H9 (cell line): ENCODE results near the gene SERF2. TPM values are rescaled to one million over a fixed set of nuclear protein-coding genes. Genes with fewer than 3 reads are reported as not detected.
A peak's percentile ranks its signal among the peaks of the same experiment; 100 is the strongest.

Source experiments
- DNase-seq: peaks from one replicate; pipeline ENCODE4 v3.0.0-alpha.2; 2017
- H2AFZ ChIP-seq: one replicate; pipeline ENCODE4 v1.6.1; 2013; ENCODE audit warnings: mild to moderate bottlenecking, low read length, control low read depth, moderate library complexity
- H2AK5ac ChIP-seq: 2 replicates; pipeline ENCODE4 v1.6.1; 2013; ENCODE audit warnings: low read length, control low read depth, mixed read lengths; ENCODE audit not compliant: insufficient read length
- H2BK120ac ChIP-seq: one replicate; pipeline ENCODE4 v1.6.1; 2013; ENCODE audit warnings: low read depth, mild to moderate bottlenecking, low read length, control low read depth, inconsistent platforms; ENCODE audit not compliant: poor library complexity, severe bottlenecking
- H2BK12ac ChIP-seq: 2 replicates; pipeline ENCODE4 v1.6.1; 2013; ENCODE audit warnings: low read length, control low read depth, mixed read lengths, low read depth; ENCODE audit not compliant: insufficient read length
- H2BK15ac ChIP-seq: 2 replicates; pipeline ENCODE4 v1.6.1; 2013; ENCODE audit warnings: low read depth, low read length, control low read depth
- H2BK20ac ChIP-seq: one replicate; pipeline ENCODE4 v1.6.1; 2013; ENCODE audit warnings: low read depth, mild to moderate bottlenecking, low read length, control low read depth, inconsistent platforms; ENCODE audit not compliant: poor library complexity, severe bottlenecking
- H2BK5ac ChIP-seq: 2 replicates; pipeline ENCODE4 v1.6.1; 2013; ENCODE audit warnings: low read length, control low read depth, mixed read lengths; ENCODE audit not compliant: insufficient read length
- H3K14ac ChIP-seq: 2 replicates; pipeline ENCODE4 v1.6.1; 2013; ENCODE audit warnings: low read length, control low read depth; ENCODE audit not compliant: insufficient read depth
- H3K18ac ChIP-seq: 2 replicates; pipeline ENCODE4 v1.6.1; 2013; ENCODE audit warnings: low read depth, mild to moderate bottlenecking, mixed read lengths, low read length, control low read depth; ENCODE audit not compliant: insufficient read length
- H3K23ac ChIP-seq: 2 replicates; pipeline ENCODE4 v1.6.1; 2013; ENCODE audit warnings: low read length, control low read depth, mixed read lengths, low read depth; ENCODE audit not compliant: insufficient read length
- H3K23me2 ChIP-seq: 2 replicates; pipeline ENCODE4 v1.6.1; 2013; ENCODE audit warnings: low read depth, mild to moderate bottlenecking, mixed read lengths, low read length, control low read depth; ENCODE audit not compliant: insufficient read length, poor library complexity, severe bottlenecking
- H3K27ac ChIP-seq: 2 replicates; pipeline ENCODE4 v1.5.1; 2013; ENCODE audit warnings: low read length, control low read depth, mixed read lengths, low read depth; ENCODE audit not compliant: insufficient read length
- H3K27me3 ChIP-seq: 2 replicates; pipeline ENCODE4 v1.6.1; 2013; ENCODE audit warnings: low read length, control low read depth, inconsistent platforms; ENCODE audit not compliant: insufficient read depth
- H3K4ac ChIP-seq: 2 replicates; pipeline ENCODE4 v1.6.1; 2013; ENCODE audit warnings: low read depth, mild to moderate bottlenecking, control low read depth, inconsistent platforms, low read length, moderate library complexity
- H3K4me1 ChIP-seq: 2 replicates; pipeline ENCODE4 v1.6.1; 2013; ENCODE audit warnings: low read length, control low read depth, inconsistent platforms; ENCODE audit not compliant: insufficient read depth
- H3K4me2 ChIP-seq: 2 replicates; pipeline ENCODE4 v1.6.1; 2013; ENCODE audit warnings: low read length, control low read depth, mixed read lengths; ENCODE audit not compliant: insufficient read length, insufficient read depth
- H3K56ac ChIP-seq: 2 replicates; pipeline ENCODE4 v1.6.1; 2013; ENCODE audit warnings: low read depth, mild to moderate bottlenecking, mixed read lengths, low read length, control low read depth; ENCODE audit not compliant: insufficient read length
- H3K79me1 ChIP-seq: 2 replicates; pipeline ENCODE4 v1.6.1; 2013; ENCODE audit warnings: low read depth, mild to moderate bottlenecking, moderate library complexity, low read length, control low read depth, inconsistent platforms; ENCODE audit not compliant: insufficient read depth, poor library complexity, severe bottlenecking
- H3K79me2 ChIP-seq: 2 replicates; pipeline ENCODE4 v1.6.1; 2013; ENCODE audit warnings: low read length, control low read depth, inconsistent platforms; ENCODE audit not compliant: insufficient read depth
- H3K9ac ChIP-seq: 2 replicates; pipeline ENCODE4 v1.6.1; 2013; ENCODE audit warnings: low read length, control low read depth, mixed read lengths; ENCODE audit not compliant: insufficient read length; ENCODE audit errors: extremely low read depth
- H3K9me3 ChIP-seq: one replicate; pipeline ENCODE4 v1.6.1; 2013; ENCODE audit warnings: low read depth, low read length, inconsistent platforms; ENCODE audit not compliant: control insufficient read depth
- H3T11ph ChIP-seq: one replicate; pipeline ENCODE4 v1.6.1; 2013; ENCODE audit warnings: mild to moderate bottlenecking, low read length, control low read depth, inconsistent platforms
- H4K20me1 ChIP-seq: one replicate; pipeline ENCODE4 v1.6.1; 2013; ENCODE audit not compliant: control insufficient read depth, insufficient read length, insufficient read depth
- H4K5ac ChIP-seq: 2 replicates; pipeline ENCODE4 v1.6.1; 2013; ENCODE audit warnings: low read depth, mild to moderate bottlenecking, mixed read lengths, low read length, control low read depth; ENCODE audit not compliant: insufficient read length
- H4K8ac ChIP-seq: replicated peaks from 2 replicates; pipeline ENCODE4 v1.6.1; 2013; ENCODE audit warnings: low read length, control low read depth, mixed read lengths, low read depth; ENCODE audit not compliant: insufficient read length
- H4K91ac ChIP-seq: 2 replicates; pipeline ENCODE4 v1.6.1; 2013; ENCODE audit warnings: low read depth, mild to moderate bottlenecking, moderate library complexity, mixed read lengths, low read length, control low read depth; ENCODE audit not compliant: insufficient read length
- H3K27ac Mint-ChIP-seq, 3 experiments: 2 replicates in 2 of 3; 3 replicates in 1 of 3; pipeline ENCODE4 v1.8.0; 2020 to 2021; ENCODE audit warnings: mixed read lengths in 3 of 3, mild to moderate bottlenecking in 1 of 3, moderate library complexity in 1 of 3
- H3K27me3 Mint-ChIP-seq: 2 replicates; pipeline ENCODE4 v1.8.0; 2021; ENCODE audit warnings: low read depth, mild to moderate bottlenecking, moderate library complexity, mixed read lengths
- H3K36me3 Mint-ChIP-seq, 3 experiments: 2 replicates in 2 of 3; 3 replicates in 1 of 3; pipeline ENCODE4 v1.8.0; 2020 to 2021; ENCODE audit warnings: low read depth in 3 of 3, mixed read lengths in 3 of 3; ENCODE audit not compliant: insufficient read depth in 1 of 3
- H3K4me1 Mint-ChIP-seq, 2 experiments: 2 replicates each; pipeline ENCODE4 v1.8.0; 2020; ENCODE audit warnings: mixed read lengths in 2 of 2
- H3K4me3 Mint-ChIP-seq, 2 experiments: 2 replicates in 1 of 2; 3 replicates in 1 of 2; pipeline ENCODE4 v1.8.0; 2020 to 2021; ENCODE audit warnings: mild to moderate bottlenecking in 2 of 2, mixed read lengths in 2 of 2, moderate library complexity in 1 of 2
- H3K9me3 Mint-ChIP-seq, 2 experiments: 2 replicates in 1 of 2; 3 replicates in 1 of 2; pipeline ENCODE4 v1.8.0; 2020; ENCODE audit warnings: mild to moderate bottlenecking in 2 of 2, mixed read lengths in 2 of 2, moderate library complexity in 1 of 2
- CTCF ChIP-seq: fragments of 200-600 bp; sonication (generic); conservative IDR thresholded peaks from 3 replicates; pipeline ENCODE4 v1.8.0; 2021; ENCODE audit warnings: antibody characterized with exemption, mild to moderate bottlenecking
- WGBS: extraction: QIAGEN DNeasy Blood & Tissue Kit; methylation state at CpG from one replicate; pipeline ENCODE4 v1.1.7; 2013; ENCODE audit warnings: missing lambda C conversion rate, low lambda C conversion rate, mixed read lengths; ENCODE audit not compliant: insufficient read length; ENCODE audit errors: extremely low coverage; 5-methylcytosine and 5-hydroxymethylcytosine counted together
- long read RNA-seq: library from polyadenylated mRNA; unstranded; transcript quantifications from one replicate; pipeline ENCODE4 v2.0.0, GENCODE V29; 2020
- total RNA-seq: library from RNA; stranded (reverse); gene quantifications from 2 replicates; pipeline ENCODE4 v1.2.1, GENCODE V29; 2021

Gene SERF2
- 819 and 831 TPM in 2 replicates for total RNA-seq
- long read RNA-seq, transcript SERF2-216 (2 exons, 1,030 nt): minor isoform, 14 of 295 reads
- long read RNA-seq, transcript SERF2-201 (3 exons, 1,537 nt): major isoform, 240 of 295 reads
- long read RNA-seq, transcript SERF2-207 (2 exons, 582 nt): minor isoform, 9 of 295 reads
- long read RNA-seq, transcript SERF2-202 (3 exons, 506 nt): minor isoform, 5 of 295 reads
- long read RNA-seq, partial matches to known transcripts: 1 of 295 reads
- long read RNA-seq, other reads (novel, unspliced or antisense): 16 of 295 reads

- H3K4me3 Mint-ChIP-seq: peak within 1 kb of the TSS; percentile 98 to 99
- no peak within 1 kb of the TSS for H2BK120ac ChIP-seq
Observed at GRCh38 chr15:43791993-43792760, at the start of gene SERF2. Gene SERF2, plus strand, starts transcription at chr15:43792320. Its CDS starts 57 bp downstream, at chr15:43792377.

More at GRCh38 chr15:43791993-43792760, at the start of gene SERF2:
- Histone ChIP-seq H4K20me1 (no peaks in the 10 kb centered on the region), H3K9ac (peak within 1 kb of the TSS; percentile 96), H3K27me3 (no peaks in the 10 kb centered on the region), H3K23ac (no peak within 1 kb of the TSS), H2BK15ac (no peak within 1 kb of the TSS; the same call in 1 of the 2 replicates), H3K14ac (peak within 1 kb of the TSS; percentile 96), H3K4ac (no peak within 1 kb of the TSS; the same call in none of the 2 replicates), H3K79me2 (peaks cover 6% of the 10 kb centered on the region; the same call in 1 of the 2 replicates), H4K5ac (no peak within 1 kb of the TSS), H3K4me2 (peak within 1 kb of the TSS; percentile 94), H2BK20ac (no peak within 1 kb of the TSS), H4K8ac (no peak within 1 kb of the TSS), H2BK5ac (no peak within 1 kb of the TSS), H3K9me3 (no peaks in the 10 kb centered on the region), H2BK12ac (no peak within 1 kb of the TSS), H2AK5ac (no peak within 1 kb of the TSS), H3K56ac (peak within 1 kb of the TSS; percentile 20), H3K18ac (peak within 1 kb of the TSS; percentile 92), H3K27ac (no peak within 1 kb of the TSS), H3K4me1 (peaks cover 18% of the 10 kb centered on the region; the same call in 1 of the 2 replicates), H4K91ac (peak within 1 kb of the TSS; percentile 73), H2AFZ (no peak within 1 kb of the TSS), H3T11ph (no peak within 1 kb of the TSS), H3K23me2 (peaks cover 8% of the 10 kb centered on the region), H3K79me1 (peaks cover 3% of the 10 kb centered on the region)
- Mint-ChIP-seq H3K9me3 (no peaks in the 10 kb centered on the region), H3K27ac (peak within 1 kb of the TSS; percentile 95 to 99 (median 99)), H3K36me3 (peaks cover 33 to 48% (median 35%) of the 10 kb centered on the region in 3 experiments), H3K4me1 (peaks cover 47 to 60% of the 10 kb centered on the region in 2 experiments), H3K27me3 (no peaks in the 10 kb centered on the region)
- no CpG with 5 or more reads among the region's 66 CpGs for WGBS
- no peak for TF ChIP-seq CTCF
- DNase-seq: peak; percentile 100
